ENCODE data around the gene RABGAP1. TPM values are rescaled to one million over a fixed set of nuclear protein-coding genes. Genes with fewer than 3 reads are reported as not detected.

RABGAP1 gene
- total RNA-seq, 2 experiments from 2014 or later = 19.8 to 22.0 TPM

- H3K9me3 Mint-ChIP-seq = no peaks in the 10 kb centered on the region
- intact Hi-C loops (cut with micrococcal nuclease) = loop anchor here (5.0 to 10.0 kb wide), 2 partner anchors 141 to 269 kb away; no protein-coding TSS in a partner anchor
Measured at GRCh38 chr9:123083680-123084079, 142.9 kb downstream of the RABGAP1 start.

DNA sequence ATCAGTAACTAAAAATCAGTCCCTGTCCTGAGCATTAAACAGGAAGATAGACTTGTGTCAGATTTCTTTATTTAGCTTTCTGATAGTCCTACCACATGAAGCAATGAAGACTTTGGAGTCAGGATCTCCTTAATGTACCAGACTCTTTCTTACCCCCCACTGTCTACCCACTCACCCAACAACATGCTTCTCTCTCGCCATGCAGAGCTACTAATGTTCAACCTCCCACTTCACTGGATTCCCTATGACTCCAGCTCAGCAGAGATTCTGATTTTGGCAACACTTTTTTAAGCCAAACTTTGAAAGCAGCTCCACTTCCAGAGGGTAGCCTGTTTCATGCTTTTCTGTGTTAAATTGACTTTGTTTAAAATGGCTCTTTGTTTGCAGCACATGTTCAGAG is 143.4 kb downstream of the RABGAP1 start:
- H3K4me1 Mint-ChIP-seq (ENCODE audit: low read depth) = no peaks in the 10 kb centered on the region
- DNase-seq (no peak), ATAC-seq (no peak)
- no peaks in the 10 kb centered on the region for H3K9me3 Mint-ChIP-seq
- ChIA-PET CTCF (interaction anchor here (0.8 to 2.1 kb wide), 4 partner anchors 11 to 269 kb away, joined by 3 to 14 read pairs (median 6); no protein-coding TSS in a partner anchor), POLR2A (no interaction called here)
- no peak for TF ChIP-seq CTCF (IDR thresholded peaks at IDR 0.05)
- no peak overlapping the region for H3K4me3 Mint-ChIP-seq
- no peak overlapping the region for H3K27ac Mint-ChIP-seq
- no peaks in the 10 kb centered on the region for H3K27me3 Mint-ChIP-seq
- intact Hi-C loops (cut with micrococcal nuclease) = loop anchor here (5.0 to 10.0 kb wide), 2 partner anchors 141 to 268 kb away; no protein-coding TSS in a partner anchor
- H3K36me3 Mint-ChIP-seq (ENCODE audit: low read depth) = peaks cover 4% of the 10 kb centered on the region

More at GRCh38 chr9:123083680-123084079, 142.9 kb downstream of the RABGAP1 start:
- no peak for DNase-seq
- no peak for TF ChIP-seq CTCF (IDR thresholded peaks at IDR 0.05)
- Mint-ChIP-seq H3K4me3 (no peak overlapping the region), H3K27me3 (no peaks in the 10 kb centered on the region), H3K27ac (no peak overlapping the region), H3K4me1 (ENCODE audit: low read depth) (no peaks in the 10 kb centered on the region), H3K36me3 (ENCODE audit: low read depth) (peaks cover 7% of the 10 kb centered on the region)
- ATAC-seq = no peak
- ChIA-PET POLR2A (no interaction called here), CTCF (interaction anchor here (0.8 to 2.1 kb wide), 4 partner anchors 10 to 270 kb away, joined by 3 to 14 read pairs (median 6); no protein-coding TSS in a partner anchor)

GRCh38 chr9:123085916-123086315 is 145.1 kb downstream of the RABGAP1 start:
- H3K36me3 Mint-ChIP-seq (ENCODE audit: low read depth) = peaks cover 7% of the 10 kb centered on the region
- H3K9me3 Mint-ChIP-seq = no peaks in the 10 kb centered on the region
- no peak overlapping the region for H3K4me3 Mint-ChIP-seq
- TF ChIP-seq CTCF (IDR thresholded peaks at IDR 0.05) = no peak
- ChIA-PET POLR2A (no interaction called here), CTCF (interaction anchor here (2.1 kb wide), 1 partner anchor 264 kb away, joined by 14 read pairs; no protein-coding TSS in a partner anchor)
- ATAC-seq = no peak
- H3K27me3 Mint-ChIP-seq = no peaks in the 10 kb centered on the region
- DNase-seq = no peak
- no peaks in the 10 kb centered on the region for H3K4me1 Mint-ChIP-seq (ENCODE audit: low read depth)
- H3K27ac Mint-ChIP-seq = no peak overlapping the region
- intact Hi-C loops (cut with micrococcal nuclease) = loop anchor here (10.0 kb wide), 1 partner anchor 139 kb away; no protein-coding TSS in a partner anchor

DNA sequence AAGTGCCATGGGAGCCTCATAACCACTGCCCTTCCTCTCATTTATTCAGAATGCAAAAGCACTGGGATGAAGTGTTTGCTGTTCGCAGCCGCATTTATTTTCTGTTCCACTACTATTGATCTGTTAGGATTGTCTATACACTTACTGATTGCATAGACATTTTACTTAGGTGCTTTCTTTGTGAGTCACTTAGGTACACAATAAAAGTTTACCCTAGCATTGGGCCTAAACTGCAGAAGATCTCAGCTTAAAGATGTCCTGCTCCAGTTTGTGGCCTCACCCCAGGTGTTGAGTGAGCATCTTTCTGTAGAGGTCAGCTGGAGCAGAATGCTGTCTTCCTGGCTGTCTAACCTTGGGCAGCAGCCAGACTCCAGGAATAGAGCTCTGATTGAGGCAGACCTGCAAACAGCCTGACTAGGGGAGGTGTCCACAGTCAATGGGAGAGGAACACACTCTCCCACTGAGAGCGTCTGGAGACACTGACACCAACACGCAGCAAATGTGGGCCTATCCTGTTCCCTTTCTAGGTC is 146.6 kb downstream of the RABGAP1 start:
- Mint-ChIP-seq H3K4me1 (ENCODE audit: low read depth) (no peaks in the 10 kb centered on the region), H3K36me3 (ENCODE audit: low read depth) (peaks cover 8% of the 10 kb centered on the region), H3K9me3 (no peaks in the 10 kb centered on the region), H3K4me3 (no peak overlapping the region), H3K27me3 (no peaks in the 10 kb centered on the region), H3K27ac (no peak overlapping the region)
- intact Hi-C loops (cut with micrococcal nuclease) = loop anchor here (10.0 kb wide), 1 partner anchor 137 kb away; no protein-coding TSS in a partner anchor
- no peak for TF ChIP-seq CTCF (IDR thresholded peaks at IDR 0.05)
- POLR2A ChIA-PET = no interaction called here
- DNase-seq (no peak), ATAC-seq (no peak)
- CTCF ChIA-PET = no interaction called here

- DNase-seq (no peak), ATAC-seq (no peak)
- ChIA-PET CTCF (interaction anchor here (0.5 to 2.6 kb wide), 4 partner anchors 8 to 264 kb away, joined by 3 to 10 read pairs (median 4); no protein-coding TSS in a partner anchor), POLR2A (no interaction called here)
- no peak for TF ChIP-seq CTCF (IDR thresholded peaks at IDR 0.05)
- intact Hi-C loops (cut with micrococcal nuclease) = loop anchor here (10.0 kb wide), 1 partner anchor 136 kb away; no protein-coding TSS in a partner anchor
- Mint-ChIP-seq H3K9me3 (no peaks in the 10 kb centered on the region), H3K36me3 (ENCODE audit: low read depth) (peaks cover 11% of the 10 kb centered on the region), H3K4me3 (no peak overlapping the region), H3K27ac (no peak overlapping the region), H3K4me1 (ENCODE audit: low read depth) (no peaks in the 10 kb centered on the region), H3K27me3 (no peaks in the 10 kb centered on the region)
Measured at GRCh38 chr9:123089040-123089439, 148.2 kb downstream of the RABGAP1 start.
